OCI-LY1 (cell line): Measurements from ENCODE around the gene POSTN.
"Not testable (repeated sequence)": the region's sequence is repeated elsewhere in the genome, so short reads cannot be mapped to it uniquely, and the experiment has no call there.

ENCODE experiments used
- EZH2 ChIP-seq: fragments of 200-600 bp; sonication (generic), shearing (Covaris generic); IDR thresholded peaks from 2 replicates; pipeline ENCODE4 v1.8.0; 2017; ENCODE audit warnings: borderline replicate concordance, mixed run types, mild to moderate bottlenecking, antibody characterized with exemption, low read length, moderate library complexity, mixed read lengths
- TF ChIP-seq, protein P1 (sequence below): fragments of 200-600 bp; sonication (generic), shearing (Covaris generic); IDR thresholded peaks from 2 replicates; pipeline ENCODE4 v1.5.1; 2017; ENCODE audit warnings: mild to moderate bottlenecking, antibody characterized with exemption, low read length, moderate library complexity, mixed read lengths

DNA sequence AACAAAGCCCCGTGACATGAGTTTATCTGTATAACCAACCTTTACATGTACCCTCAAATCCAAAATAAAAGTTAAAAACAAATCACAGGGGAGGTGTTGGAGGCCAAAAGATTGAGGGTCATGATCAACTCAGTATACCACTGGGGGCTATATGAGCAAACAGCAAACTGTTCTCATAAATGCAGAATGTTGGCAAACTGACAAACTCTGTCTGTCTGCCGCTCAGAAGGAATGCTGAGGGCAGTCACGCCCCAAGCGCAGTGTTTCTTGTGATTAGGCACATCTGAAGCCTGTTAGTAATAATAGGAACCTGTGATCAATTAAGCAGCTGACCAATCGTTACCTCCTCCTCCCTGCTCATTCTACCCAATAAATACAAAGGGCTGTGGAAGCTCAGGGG lies 39.8 kb downstream of the POSTN start:
- TF ChIP-seq, protein P1, sequence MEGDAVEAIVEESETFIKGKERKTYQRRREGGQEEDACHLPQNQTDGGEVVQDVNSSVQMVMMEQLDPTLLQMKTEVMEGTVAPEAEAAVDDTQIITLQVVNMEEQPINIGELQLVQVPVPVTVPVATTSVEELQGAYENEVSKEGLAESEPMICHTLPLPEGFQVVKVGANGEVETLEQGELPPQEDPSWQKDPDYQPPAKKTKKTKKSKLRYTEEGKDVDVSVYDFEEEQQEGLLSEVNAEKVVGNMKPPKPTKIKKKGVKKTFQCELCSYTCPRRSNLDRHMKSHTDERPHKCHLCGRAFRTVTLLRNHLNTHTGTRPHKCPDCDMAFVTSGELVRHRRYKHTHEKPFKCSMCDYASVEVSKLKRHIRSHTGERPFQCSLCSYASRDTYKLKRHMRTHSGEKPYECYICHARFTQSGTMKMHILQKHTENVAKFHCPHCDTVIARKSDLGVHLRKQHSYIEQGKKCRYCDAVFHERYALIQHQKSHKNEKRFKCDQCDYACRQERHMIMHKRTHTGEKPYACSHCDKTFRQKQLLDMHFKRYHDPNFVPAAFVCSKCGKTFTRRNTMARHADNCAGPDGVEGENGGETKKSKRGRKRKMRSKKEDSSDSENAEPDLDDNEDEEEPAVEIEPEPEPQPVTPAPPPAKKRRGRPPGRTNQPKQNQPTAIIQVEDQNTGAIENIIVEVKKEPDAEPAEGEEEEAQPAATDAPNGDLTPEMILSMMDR: not testable (repeated sequence)
- not testable (repeated sequence) for TF ChIP-seq EZH2
